Endothelial cell of umbilical vein (primary cell): ENCODE results near the gene C9orf78. TPM values are rescaled to one million over a fixed set of nuclear protein-coding genes. Genes with fewer than 3 reads are reported as not detected.

Experiments
- BruUV-seq: library from RNA; stranded (reverse); fragments of 400-500 nt; replicated peaks from 2 replicates; lab custom pipeline; 2021; lab: Mats Ljungman, UMichigan
- CTCF ChIA-PET: fragments of 300-600, 350-600 bp; sonication (Branson Sonifier 250); formaldehyde crosslinking; loops from one replicate; lab custom pipeline; 2021; ENCODE audit warnings: antibody characterized with exemption, inconsistent platforms; lab: Charles Lee
- POLR2A ChIA-PET: fragments of 300-600, 350-600 bp; sonication (Branson Sonifier 250); formaldehyde crosslinking; loops from one replicate; lab custom pipeline; 2021; ENCODE audit warnings: antibody characterized with exemption, inconsistent platforms; lab: Charles Lee
- DNase-seq: peaks from one replicate; pipeline ENCODE4 v3.0.0-alpha.2; 2011; ENCODE audit warnings: low read depth, low spot score
- FAIRE-seq: peaks from 2 replicates; lab custom pipeline; 2011; peaks lifted over from hg19 to GRCh38; lab: Jason Lieb, UNC
- H2AFZ ChIP-seq: 2 replicates; pipeline ENCODE4 v1.6.0; 2012; ENCODE audit warnings: low read depth, low read length, control low read depth, inconsistent platforms
- H3K27ac ChIP-seq: 2 replicates; pipeline ENCODE4 v1.5.1; 2011; ENCODE audit warnings: low read depth, mild to moderate bottlenecking, control low read depth, low read length, moderate library complexity; ENCODE audit not compliant: insufficient read depth
- H3K27me3 ChIP-seq, 2 experiments: 2 replicates each; pipeline versions ENCODE4 v1.6.0 to v1.6.1; 2011; ENCODE audit warnings: low read length in 2 of 2, mixed read lengths in 1 of 2; ENCODE audit not compliant: control insufficient read depth in 2 of 2, insufficient read depth in 2 of 2
- H3K36me3 ChIP-seq, 2 experiments: 2 replicates in 1 of 2; 3 replicates in 1 of 2; pipeline ENCODE4 v1.5.1; 2011; ENCODE audit warnings: low read length in 2 of 2, mild to moderate bottlenecking in 1 of 2, moderate library complexity in 1 of 2; ENCODE audit not compliant: control insufficient read depth in 2 of 2, insufficient read depth in 2 of 2; ENCODE audit errors: extremely low read depth in 1 of 2
- H3K4me1 ChIP-seq: 3 replicates; pipeline ENCODE4 v1.5.1; 2011; ENCODE audit warnings: mild to moderate bottlenecking, low read length; ENCODE audit not compliant: control insufficient read depth, insufficient read depth; ENCODE audit errors: extremely low read depth
- H3K4me2 ChIP-seq: 2 replicates; pipeline ENCODE4 v1.6.1; 2011; ENCODE audit warnings: low read length, control low read depth, mixed read lengths; ENCODE audit not compliant: insufficient read depth
- H3K4me3 ChIP-seq, 3 experiments: fragments of 200-600 bp in 1 of 3; sonication (generic), shearing (Covaris generic) in 1 of 3; replicated peaks in 1 of 3; 2 replicates each; pipeline ENCODE4 v1.5.1; 2011 to 2016; ENCODE audit warnings: control low read depth in 3 of 3, low read length in 3 of 3, mild to moderate bottlenecking in 2 of 3, inconsistent platforms in 1 of 3, low read depth in 1 of 3, moderate library complexity in 1 of 3; ENCODE audit not compliant: insufficient read depth in 1 of 3
- H3K79me2 ChIP-seq: 2 replicates; pipeline ENCODE4 v1.6.0; 2012; ENCODE audit warnings: low read length, inconsistent platforms; ENCODE audit not compliant: control insufficient read depth, insufficient read depth
- H3K9ac ChIP-seq: replicated peaks from 2 replicates; pipeline ENCODE3; 2011; ENCODE audit warnings: low read length, control low read depth; ENCODE audit not compliant: insufficient read depth; ENCODE audit errors: extremely low read depth
- H3K9me1 ChIP-seq: replicated peaks from 3 replicates; pipeline ENCODE4 v1.6.0; 2011; ENCODE audit warnings: mild to moderate bottlenecking, low read length; ENCODE audit not compliant: control insufficient read depth, insufficient read depth; ENCODE audit errors: extremely low read depth
- H3K9me3 ChIP-seq: replicated peaks from 2 replicates; pipeline ENCODE4 v1.5.1; 2012; ENCODE audit warnings: low read length, inconsistent platforms; ENCODE audit not compliant: control insufficient read depth, insufficient read depth
- H4K20me1 ChIP-seq: replicated peaks from 2 replicates; pipeline ENCODE3; 2011; ENCODE audit warnings: mild to moderate bottlenecking, low read length; ENCODE audit not compliant: control insufficient read depth, insufficient read depth; ENCODE audit errors: extremely low read depth
- GATA2 ChIP-seq: IDR thresholded peaks from 2 replicates; pipeline ENCODE4 v1.7.0; 2011; ENCODE audit warnings: low read depth, mild to moderate bottlenecking, moderate library complexity, mixed read lengths, low read length; ENCODE audit not compliant: insufficient read length, insufficient read depth
- JUN ChIP-seq: IDR thresholded peaks from 2 replicates; pipeline ENCODE4 v1.6.1; 2011; ENCODE audit warnings: borderline replicate concordance, low read depth; ENCODE audit not compliant: insufficient read length, insufficient read depth
- POLR2A ChIP-seq: IDR thresholded peaks from 2 replicates; pipeline ENCODE4 v1.6.1; 2012; ENCODE audit warnings: low read depth, mild to moderate bottlenecking, control low read depth, low read length
- POLR2AphosphoS5 ChIP-seq: IDR thresholded peaks from 2 replicates; pipeline ENCODE4 v1.6.1; 2012; ENCODE audit warnings: low read depth, mild to moderate bottlenecking, control low read depth, low read length, moderate library complexity; ENCODE audit not compliant: insufficient read depth
- dilution Hi-C: fragments of 300-500 bp; cut with MboI; formaldehyde crosslinking; loops from one replicate; pipeline ENCODE4 v1.15.0; 2019; ENCODE audit warnings: low sequenced_read_pairs; ENCODE audit not compliant: extremely low pct_ligation_motif_present
- intact Hi-C: fragments of 100-400 bp; cut with micrococcal nuclease; formaldehyde crosslinking; loops from one replicate; pipeline ENCODE4 v1.10.0; 2022
- polyA plus RNA-seq, 4 experiments: library from polyadenylated mRNA; depleted of rRNA in 3 of 4; stranded (reverse) in 3 of 4; unstranded in 1 of 4; fragments of >200 nt; gene quantifications; 2 replicates each; pipeline versions ENCODE4 v1.2.1 to v1.2.3, GENCODE V29; 2011 to 2012; ENCODE audit warnings: missing spikeins in 1 of 4
- total RNA-seq: library from RNA; stranded (reverse); gene quantifications from 2 replicates; pipeline ENCODE4 v1.2.3, GENCODE V29; 2021
- TF ChIP-seq, protein P1 (sequence below), 2 donors: IDR thresholded peaks; 1 replicate in 1 of 2; 2 replicates in 1 of 2; pipeline ENCODE4 v1.5.1; 2011; ENCODE audit warnings: low read length in 2 of 2, mild to moderate bottlenecking in 2 of 2, moderate library complexity in 2 of 2, control low read depth in 1 of 2, inconsistent platforms in 1 of 2, low read depth in 1 of 2; ENCODE audit not compliant: insufficient read depth in 1 of 2; ENCODE audit errors: extremely low read depth in 1 of 2
- TF ChIP-seq, protein P2 (sequence below): IDR thresholded peaks from 2 replicates; pipeline ENCODE4 v1.6.1; 2011; ENCODE audit not compliant: insufficient read depth, insufficient read length

C9orf78 gene
- total and polyA plus RNA-seq, 2 donors (not counting 3 experiments of a cell fraction or from before 2014, with no cell fraction given) = 17.9 to 34.6 TPM

DNA sequence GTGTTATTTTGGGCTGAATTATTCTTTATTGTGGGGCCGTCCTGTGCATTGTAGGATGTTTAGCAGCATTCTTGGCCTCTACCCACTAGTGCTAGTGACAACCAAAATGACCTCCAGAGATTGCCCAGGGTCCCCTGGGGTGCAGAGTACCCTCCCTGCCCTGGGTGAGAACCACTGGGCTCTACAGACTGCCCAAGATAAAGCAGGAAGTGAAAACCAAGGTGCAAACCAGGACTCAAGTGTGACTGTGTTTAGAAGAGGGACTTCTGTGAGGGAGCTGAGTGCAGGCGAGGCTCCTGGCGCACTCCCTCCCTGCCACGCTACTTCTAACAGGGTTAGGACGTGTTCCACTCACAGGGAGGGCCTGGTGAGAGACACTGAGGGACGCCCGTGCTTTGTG, 41.7 kb upstream of the C9orf78 start:
- ChIA-PET CTCF (interaction anchor here (1.4 kb wide), 1 partner anchor 10 kb away, joined by 4 read pairs; no protein-coding TSS in a partner anchor), POLR2A (no interaction called here)
- H3K79me2 ChIP-seq = no peaks in the 10 kb centered on the region
- no peaks in the 10 kb centered on the region for H3K9me3 ChIP-seq
- dilution Hi-C loops (no loop called here), intact Hi-C loops (no loop called here)
- H3K4me3 ChIP-seq = no peak overlapping the region
- peaks cover 0 to 11% of the 10 kb centered on the region in 2 experiments for H3K36me3 ChIP-seq
- BruUV-seq = no TSS peak
- no peak overlapping the region for H3K27ac ChIP-seq
- H3K4me1 ChIP-seq = no peaks in the 10 kb centered on the region
- no peaks in the 10 kb centered on the region for H4K20me1 ChIP-seq
- H3K9me1 ChIP-seq = no peaks in the 10 kb centered on the region
- no peak for DNase-seq
- no peak overlapping the region for H3K9ac ChIP-seq
- no peak overlapping the region for H2AFZ ChIP-seq
- H3K27me3 ChIP-seq = no peaks in the 10 kb centered on the region
- no peak for FAIRE-seq
- TF ChIP-seq, protein P1, sequence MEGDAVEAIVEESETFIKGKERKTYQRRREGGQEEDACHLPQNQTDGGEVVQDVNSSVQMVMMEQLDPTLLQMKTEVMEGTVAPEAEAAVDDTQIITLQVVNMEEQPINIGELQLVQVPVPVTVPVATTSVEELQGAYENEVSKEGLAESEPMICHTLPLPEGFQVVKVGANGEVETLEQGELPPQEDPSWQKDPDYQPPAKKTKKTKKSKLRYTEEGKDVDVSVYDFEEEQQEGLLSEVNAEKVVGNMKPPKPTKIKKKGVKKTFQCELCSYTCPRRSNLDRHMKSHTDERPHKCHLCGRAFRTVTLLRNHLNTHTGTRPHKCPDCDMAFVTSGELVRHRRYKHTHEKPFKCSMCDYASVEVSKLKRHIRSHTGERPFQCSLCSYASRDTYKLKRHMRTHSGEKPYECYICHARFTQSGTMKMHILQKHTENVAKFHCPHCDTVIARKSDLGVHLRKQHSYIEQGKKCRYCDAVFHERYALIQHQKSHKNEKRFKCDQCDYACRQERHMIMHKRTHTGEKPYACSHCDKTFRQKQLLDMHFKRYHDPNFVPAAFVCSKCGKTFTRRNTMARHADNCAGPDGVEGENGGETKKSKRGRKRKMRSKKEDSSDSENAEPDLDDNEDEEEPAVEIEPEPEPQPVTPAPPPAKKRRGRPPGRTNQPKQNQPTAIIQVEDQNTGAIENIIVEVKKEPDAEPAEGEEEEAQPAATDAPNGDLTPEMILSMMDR (IDR thresholded peaks at IDR 0.05; ENCODE audit: extremely low read depth in 1 of 2, insufficient read depth in 1 of 2, low read depth in 1 of 2, low read length in 2 of 2) = no peak
- TF ChIP-seq, protein P2, sequence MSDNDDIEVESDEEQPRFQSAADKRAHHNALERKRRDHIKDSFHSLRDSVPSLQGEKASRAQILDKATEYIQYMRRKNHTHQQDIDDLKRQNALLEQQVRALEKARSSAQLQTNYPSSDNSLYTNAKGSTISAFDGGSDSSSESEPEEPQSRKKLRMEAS = no peak
- TF ChIP-seq GATA2 (no peak), POLR2A (no peak), JUN (no peak), POLR2AphosphoS5 (no peak)
- H3K4me2 ChIP-seq = no peak overlapping the region
